Measurements from ENCODE around the gene KAT8. TPM values are rescaled to one million over a fixed set of nuclear protein-coding genes. Genes with fewer than 3 reads are reported as not detected.

KAT8 gene
- total RNA-seq, 1 donor from 2014 or later: 113 TPM

DNA sequence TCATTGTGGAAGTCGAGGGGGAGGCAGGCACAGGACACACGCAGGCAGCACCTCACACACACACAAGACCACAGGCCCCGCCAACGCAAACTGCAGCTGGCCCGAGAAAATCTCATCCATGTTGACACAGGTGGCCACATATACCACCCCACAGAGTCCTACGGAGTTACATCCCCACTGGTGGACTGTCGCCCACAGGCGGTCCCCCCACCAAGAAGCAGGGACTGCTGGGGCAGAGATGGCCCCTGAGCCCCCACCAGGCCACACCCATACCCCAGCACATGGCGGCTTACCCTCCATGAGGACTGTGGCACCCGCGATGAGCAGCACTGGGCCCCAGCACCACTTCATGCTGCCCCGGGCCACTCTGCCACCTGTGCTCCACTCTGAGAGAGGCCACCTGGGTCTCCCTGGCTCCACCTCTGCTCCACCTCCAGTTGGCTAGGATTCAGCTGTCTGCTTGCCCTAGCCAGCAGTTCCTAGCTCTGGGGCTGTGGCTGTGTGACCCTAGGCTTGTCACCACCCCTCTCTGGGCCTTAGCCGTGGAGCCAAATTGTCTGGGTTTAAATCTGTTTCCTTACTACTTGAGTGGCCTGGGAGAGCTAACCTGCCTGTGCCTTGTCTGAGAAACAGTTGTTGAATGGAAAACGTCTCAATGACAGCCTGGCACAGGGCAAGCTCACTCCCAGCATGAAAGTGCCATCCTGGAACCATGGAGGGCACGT lies 28.8 kb upstream of the KAT8 start, which contains the start of gene PRSS53:
PRSS53 (minus strand) TSS at position 485 of the 725 bp plus-strand sequence; CDS start at position 351, 134 bp downstream.
- Histone ChIP-seq H3K36me3 (peaks cover 38 to 52% of the 10 kb centered on the region in 2 donors), H3K4me1 (no peaks in the 10 kb centered on the region), H3K9me3 (no peaks in the 10 kb centered on the region), H3K27ac (no peak within 1 kb of the TSS), H3K27me3 (no peaks in the 10 kb centered on the region), H3K4me3 (no peak within 1 kb of the TSS)
- no peak for DNase-seq (ENCODE audit: low spot score in 2 of 2)
- TF ChIP-seq, protein P1, sequence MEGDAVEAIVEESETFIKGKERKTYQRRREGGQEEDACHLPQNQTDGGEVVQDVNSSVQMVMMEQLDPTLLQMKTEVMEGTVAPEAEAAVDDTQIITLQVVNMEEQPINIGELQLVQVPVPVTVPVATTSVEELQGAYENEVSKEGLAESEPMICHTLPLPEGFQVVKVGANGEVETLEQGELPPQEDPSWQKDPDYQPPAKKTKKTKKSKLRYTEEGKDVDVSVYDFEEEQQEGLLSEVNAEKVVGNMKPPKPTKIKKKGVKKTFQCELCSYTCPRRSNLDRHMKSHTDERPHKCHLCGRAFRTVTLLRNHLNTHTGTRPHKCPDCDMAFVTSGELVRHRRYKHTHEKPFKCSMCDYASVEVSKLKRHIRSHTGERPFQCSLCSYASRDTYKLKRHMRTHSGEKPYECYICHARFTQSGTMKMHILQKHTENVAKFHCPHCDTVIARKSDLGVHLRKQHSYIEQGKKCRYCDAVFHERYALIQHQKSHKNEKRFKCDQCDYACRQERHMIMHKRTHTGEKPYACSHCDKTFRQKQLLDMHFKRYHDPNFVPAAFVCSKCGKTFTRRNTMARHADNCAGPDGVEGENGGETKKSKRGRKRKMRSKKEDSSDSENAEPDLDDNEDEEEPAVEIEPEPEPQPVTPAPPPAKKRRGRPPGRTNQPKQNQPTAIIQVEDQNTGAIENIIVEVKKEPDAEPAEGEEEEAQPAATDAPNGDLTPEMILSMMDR (IDR thresholded peaks at IDR 0.05): no peak
- intact Hi-C loops (cut with DNase I): no loop called here

DNA sequence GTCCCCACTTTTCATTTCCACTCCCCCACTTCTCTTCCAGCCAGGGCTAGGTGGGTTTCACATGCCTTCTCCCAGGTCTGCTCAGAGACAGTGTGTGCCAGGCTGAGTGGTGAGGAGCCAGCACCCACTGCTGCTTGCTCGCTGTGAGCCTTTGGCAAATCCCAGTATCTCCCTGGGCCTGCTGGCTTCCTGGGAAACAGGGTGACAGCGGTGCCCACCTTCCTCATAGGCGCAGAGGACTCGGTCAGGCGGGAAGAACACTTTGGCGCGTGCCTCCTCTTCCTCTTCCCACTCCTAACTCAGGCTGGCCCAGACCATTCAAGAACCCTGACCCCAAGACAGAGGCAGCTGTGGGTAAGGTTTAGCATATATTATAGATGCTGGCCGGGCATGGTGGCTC lies 28.3 kb upstream of the KAT8 start:
- TF ChIP-seq, protein P1 (IDR thresholded peaks at IDR 0.05): no peak
- intact Hi-C loops (cut with DNase I): no loop called here
- DNase-seq (ENCODE audit: low spot score in 2 of 2): no peak
- Histone ChIP-seq H3K4me3 (no peak overlapping the region), H3K9me3 (no peaks in the 10 kb centered on the region), H3K27me3 (no peaks in the 10 kb centered on the region), H3K27ac (no peak overlapping the region), H3K4me1 (no peaks in the 10 kb centered on the region), H3K36me3 (peaks cover 33 to 46% of the 10 kb centered on the region in 2 donors)

DNA sequence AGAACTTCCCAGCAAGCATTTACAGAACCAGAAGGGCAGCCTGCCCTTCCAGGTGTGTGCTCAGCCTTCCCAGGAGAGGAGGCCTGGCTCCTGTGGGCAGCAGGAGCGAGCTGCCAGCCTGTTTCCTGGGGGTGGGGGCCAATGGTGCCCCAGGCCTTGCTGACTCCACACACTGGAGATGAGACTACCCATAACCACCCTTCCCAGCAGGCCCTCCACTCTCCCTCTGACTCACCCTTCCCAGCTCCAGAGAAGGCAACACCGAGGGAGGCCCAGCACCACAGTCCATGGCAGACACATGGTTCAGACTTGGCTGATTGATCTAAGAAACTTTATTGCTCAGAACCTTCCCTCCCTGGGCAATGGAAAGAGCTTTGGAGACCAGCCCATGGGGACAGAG lies 26.9 kb upstream of the KAT8 start:
- Histone ChIP-seq H3K4me1 (peaks cover 0 to 3% of the 10 kb centered on the region in 2 donors), H3K9me3 (no peaks in the 10 kb centered on the region), H3K36me3 (peaks cover 26 to 34% of the 10 kb centered on the region in 2 donors), H3K27me3 (no peaks in the 10 kb centered on the region), H3K4me3 (no peak overlapping the region), H3K27ac (no peak overlapping the region)
- TF ChIP-seq, protein P1 (IDR thresholded peaks at IDR 0.05): no peak
- no peak for DNase-seq (ENCODE audit: low spot score in 2 of 2)
- intact Hi-C loops (cut with DNase I): loop anchor here (5.0 to 10.0 kb wide), 3 partner anchors 92 to 354 kb away; partner anchors contain the start of genes FUS and ZNF843

DNA sequence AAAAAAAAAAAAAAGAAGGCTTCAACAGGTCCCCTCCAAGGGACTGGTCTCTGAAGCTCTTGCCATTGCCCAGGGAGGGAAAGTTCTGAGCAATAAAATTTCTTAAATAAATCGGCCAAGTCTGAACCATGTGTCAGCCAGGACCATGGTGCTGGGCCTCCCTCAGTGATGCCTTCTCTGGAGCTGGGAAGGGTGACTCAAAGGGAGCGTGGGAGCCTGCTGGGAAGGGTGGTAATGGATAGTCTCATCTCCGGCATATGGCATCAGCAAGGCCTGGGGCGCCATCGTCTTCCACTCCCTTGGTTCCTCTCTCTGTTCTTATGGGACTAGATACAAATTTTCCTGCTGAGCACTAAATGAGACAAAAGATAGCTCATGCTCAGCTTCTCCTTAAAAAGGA lies 25.1 kb upstream of the KAT8 start:
- no peak overlapping the region for H3K27ac ChIP-seq
- peaks cover 13 to 19% of the 10 kb centered on the region in 2 donors for H3K36me3 ChIP-seq
- intact Hi-C loops (cut with DNase I): loop anchor here (5.0 to 10.0 kb wide), 3 partner anchors 90 to 352 kb away; partner anchors contain the start of genes FUS and ZNF843
- no peaks in the 10 kb centered on the region for H3K9me3 ChIP-seq
- TF ChIP-seq, protein P1 (IDR thresholded peaks at IDR 0.05): no peak
- peaks cover 0 to 3% of the 10 kb centered on the region in 2 donors for H3K4me1 ChIP-seq
- no peak overlapping the region for H3K4me3 ChIP-seq
- DNase-seq (ENCODE audit: low spot score in 2 of 2): no peak
- H3K27me3 ChIP-seq: no peaks in the 10 kb centered on the region

DNA sequence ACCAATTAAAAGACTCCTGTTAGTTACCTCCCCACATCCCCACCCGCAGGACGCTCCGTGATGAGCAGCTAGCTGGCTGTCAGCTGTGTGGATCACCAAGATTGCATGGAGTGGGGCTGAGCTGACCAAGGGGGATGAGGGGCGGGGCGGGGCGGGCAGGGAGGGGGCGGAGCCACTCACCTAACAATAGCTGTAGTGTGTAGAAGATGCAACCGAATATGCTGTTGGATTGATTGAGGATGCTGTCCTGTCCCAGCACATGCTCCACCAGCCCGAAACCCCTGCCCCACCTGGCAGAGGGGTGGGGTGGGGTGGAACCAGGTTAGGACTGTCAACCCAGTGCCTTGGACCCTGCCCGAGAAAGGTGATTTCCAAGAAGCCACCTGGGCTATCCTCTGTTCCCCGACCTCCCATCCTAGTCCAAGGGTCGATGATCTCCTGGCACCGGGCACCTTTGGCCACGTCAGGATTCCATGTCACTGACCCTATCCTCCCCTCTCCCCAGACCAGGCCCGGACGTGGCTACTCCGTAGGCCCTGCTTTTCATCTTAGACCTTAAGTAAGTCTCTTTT lies 24.2 kb upstream of the KAT8 start:
- Histone ChIP-seq H3K9me3 (no peaks in the 10 kb centered on the region), H3K27me3 (no peaks in the 10 kb centered on the region), H3K4me3 (peak overlapping the region; percentile 94 to 97), H3K36me3 (peaks cover 13 to 16% of the 10 kb centered on the region in 2 donors), H3K27ac (no peak overlapping the region), H3K4me1 (peaks cover 0 to 3% of the 10 kb centered on the region in 2 donors)
- no peak for DNase-seq (ENCODE audit: low spot score in 2 of 2)
- intact Hi-C loops (cut with DNase I): loop anchor here (5.0 to 10.0 kb wide), 3 partner anchors 89 to 352 kb away; partner anchors contain the start of genes FUS and ZNF843
- TF ChIP-seq, protein P1 (IDR thresholded peaks at IDR 0.05): no peak
